Activated B cell treated with CpG ODN at 0.5 μM for 24 hours (primary cell): ENCODE measurements around the gene MAOB. TPM values are rescaled to one million over a fixed set of nuclear protein-coding genes. Genes with fewer than 3 reads are reported as not detected.
"Not testable (repeated sequence)": the region's sequence is repeated elsewhere in the genome, so short reads cannot be mapped to it uniquely, and the experiment has no call there.

Experiments
- ATAC-seq: fragments of 200-7000 bp; cut with Tn5 transposase; one replicate; pipeline ENCODE4 v1.10.0; 2021; ENCODE audit warnings: low read depth, mild to moderate bottlenecking, moderate library complexity
- CTCF ChIA-PET: fragments of 350-600 bp; sonication (Branson Sonifier 250); formaldehyde crosslinking; loops from one replicate; lab custom pipeline; 2021; ENCODE audit warnings: antibody characterized with exemption; lab: Charles Lee
- POLR2A ChIA-PET: fragments of 350-600 bp; sonication (Branson Sonifier 250); formaldehyde crosslinking; loops from one replicate; lab custom pipeline; 2021; ENCODE audit warnings: antibody characterized with exemption; lab: Charles Lee
- DNase-seq: peaks from one replicate; pipeline ENCODE4 v3.0.0; 2022
- H3K27ac Mint-ChIP-seq: one replicate; pipeline ENCODE4 v1.8.0; 2020; ENCODE audit warnings: mixed read lengths
- H3K27me3 Mint-ChIP-seq: one replicate; pipeline ENCODE4 v1.8.0; 2021; ENCODE audit warnings: mixed read lengths
- H3K36me3 Mint-ChIP-seq: one replicate; pipeline ENCODE4 v1.8.0; 2021; ENCODE audit warnings: low read depth, mixed read lengths
- H3K4me1 Mint-ChIP-seq: one replicate; pipeline ENCODE4 v1.8.0; 2021; ENCODE audit warnings: mixed read lengths
- H3K4me3 Mint-ChIP-seq: one replicate; pipeline ENCODE4 v1.8.0; 2020; ENCODE audit warnings: mild to moderate bottlenecking, mixed read lengths
- H3K9me3 Mint-ChIP-seq: one replicate; pipeline ENCODE4 v1.8.0; 2020; ENCODE audit warnings: mixed read lengths
- CTCF ChIP-seq: fragments of 200-600 bp; IDR thresholded peaks from one replicate; pipeline ENCODE4 v1.8.0; 2022; ENCODE audit warnings: antibody characterized with exemption, mild to moderate bottlenecking
- intact Hi-C: fragments of 100-400 bp; cut with micrococcal nuclease; formaldehyde crosslinking; loops from one replicate; pipeline ENCODE4 v1.15.1; 2024
- total RNA-seq: library from RNA; stranded (reverse); gene quantifications from 2 replicates; pipeline ENCODE4 v1.2.3, GENCODE V29; 2022

MAOB gene
- total RNA-seq, result not detected in 2 replicates

- Mint-ChIP-seq H3K36me3 (no peaks in the 10 kb centered on the region), H3K4me1 (no peaks in the 10 kb centered on the region), H3K9me3 (no peaks in the 10 kb centered on the region), H3K27me3 (peaks cover 10% of the 10 kb centered on the region), H3K4me3 (no peak within 1 kb of the TSS), H3K27ac (no peak within 1 kb of the TSS)
- TF ChIP-seq CTCF, result no peak
- DNase-seq (no peak), ATAC-seq (no peak)
- ChIA-PET POLR2A (no interaction called here), CTCF (no interaction called here)
- intact Hi-C loops, result no loop called here
Measured at GRCh38 chrX:43882294-43882681, at the start of gene MAOB. MAOB (minus strand) TSS chrX:43882450; CDS start chrX:43882299, 151 bp downstream.

GRCh38 chrX:43922032-43922431 lies 39.8 kb upstream of the MAOB start:
- H3K4me3 Mint-ChIP-seq, CTCF ChIA-PET, H3K9me3 Mint-ChIP-seq, DNase-seq, POLR2A ChIA-PET, H3K36me3 Mint-ChIP-seq, intact Hi-C loops, H3K27ac Mint-ChIP-seq, H3K27me3 Mint-ChIP-seq, H3K4me1 Mint-ChIP-seq, ATAC-seq: not testable (repeated sequence)

GRCh38 chrX:43910772-43911171 lies 28.5 kb upstream of the MAOB start:
- H3K9me3 Mint-ChIP-seq, H3K27ac Mint-ChIP-seq, CTCF ChIA-PET, ATAC-seq, H3K27me3 Mint-ChIP-seq, H3K4me1 Mint-ChIP-seq, intact Hi-C loops, H3K36me3 Mint-ChIP-seq, POLR2A ChIA-PET, DNase-seq, H3K4me3 Mint-ChIP-seq: not testable (repeated sequence)

GRCh38 chrX:43910012-43910411 lies 27.8 kb upstream of the MAOB start:
- TF ChIP-seq CTCF, result no peak
- H3K27me3 Mint-ChIP-seq, result peaks cover 2% of the 10 kb centered on the region
- H3K36me3 Mint-ChIP-seq, result no peaks in the 10 kb centered on the region
- no peaks in the 10 kb centered on the region for H3K4me1 Mint-ChIP-seq
- H3K4me3 Mint-ChIP-seq, result no peak overlapping the region
- no peak for DNase-seq
- intact Hi-C loops, result no loop called here
- no peaks in the 10 kb centered on the region for H3K9me3 Mint-ChIP-seq
- ChIA-PET CTCF (no interaction called here), POLR2A (no interaction called here)
- no peak overlapping the region for H3K27ac Mint-ChIP-seq
- no peak for ATAC-seq

GRCh38 chrX:43909141-43909540 lies 26.9 kb upstream of the MAOB start:
- Mint-ChIP-seq H3K9me3 (no peaks in the 10 kb centered on the region), H3K27me3 (peaks cover 2% of the 10 kb centered on the region), H3K36me3 (no peaks in the 10 kb centered on the region), H3K4me1 (no peaks in the 10 kb centered on the region), H3K27ac (no peak overlapping the region), H3K4me3 (no peak overlapping the region)
- POLR2A ChIA-PET, result no interaction called here
- no peak for TF ChIP-seq CTCF
- ATAC-seq (no peak), DNase-seq (no peak)
- CTCF ChIA-PET, result no interaction called here
- intact Hi-C loops, result no loop called here

- Mint-ChIP-seq H3K9me3 (no peaks in the 10 kb centered on the region), H3K36me3 (no peaks in the 10 kb centered on the region), H3K27me3 (peaks cover 1% of the 10 kb centered on the region), H3K27ac (no peak overlapping the region), H3K4me1 (no peaks in the 10 kb centered on the region), H3K4me3 (no peak overlapping the region)
- POLR2A ChIA-PET, result no interaction called here
- no peak for TF ChIP-seq CTCF
- CTCF ChIA-PET, result no interaction called here
- ATAC-seq, result no peak
- intact Hi-C loops, result no loop called here
- DNase-seq, result no peak
Measured at GRCh38 chrX:43899878-43900815, 17.9 kb upstream of the MAOB start.
